Omental fat pad (tissue), 4 donors: Measurements from ENCODE around the gene RXFP2. TPM values are rescaled to one million over a fixed set of nuclear protein-coding genes. Genes with fewer than 3 reads are reported as not detected.

Source experiments
- ATAC-seq: fragments of 150-250 bp; one replicate; pipeline ENCODE4 v1.9.1; 2016; ENCODE audit warnings: mild to moderate bottlenecking, moderate library complexity; ENCODE audit not compliant: low FRiP score
- DNase-seq: peaks from one replicate; pipeline ENCODE4 v3.0.0-alpha.2; 2019; ENCODE audit warnings: low spot score
- total RNA-seq, 4 donors: library from RNA; depleted of rRNA; stranded (reverse); fragments of >200 nt; gene quantifications; one replicate each; pipeline ENCODE4 v1.1.0, GENCODE V29; 2016
- TF ChIP-seq, protein P1 (sequence below), 3 donors: fragments of 450-650 bp; IDR thresholded peaks; one replicate each; pipeline ENCODE4 v1.5.1; 2016 to 2017; ENCODE audit warnings: antibody characterized with exemption in 3 of 3, mild to moderate bottlenecking in 3 of 3, moderate library complexity in 2 of 3

RXFP2 gene
- total RNA-seq, 4 donors from 2014 or later: 0.63 TPM; not detected in 3

DNA sequence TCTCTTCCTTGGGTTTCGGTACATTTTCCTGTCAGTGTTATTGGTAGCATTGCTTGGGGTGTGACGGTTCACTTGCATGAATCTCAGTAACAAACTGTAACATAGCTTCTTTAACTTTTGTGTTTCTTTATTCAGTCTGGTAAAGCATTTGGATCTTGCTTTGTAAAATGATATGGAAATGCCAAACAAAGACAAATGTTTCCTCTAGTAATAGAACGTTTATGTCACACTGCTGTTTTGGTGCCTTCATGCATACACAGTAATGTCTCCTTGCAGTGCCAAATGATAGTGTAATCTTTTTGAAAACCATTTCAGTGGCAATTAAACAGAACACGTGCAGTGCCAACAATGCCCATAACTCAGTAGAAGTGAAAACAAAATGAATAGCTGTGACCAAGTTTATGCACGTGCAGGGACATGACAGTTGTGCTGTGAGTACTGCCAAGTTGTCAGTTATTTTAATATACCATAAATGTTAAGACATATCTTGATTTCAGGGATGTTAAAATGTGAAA is 110.8 kb downstream of the RXFP2 start:
- ATAC-seq (no peak), DNase-seq (no peak)
- TF ChIP-seq, protein P1, sequence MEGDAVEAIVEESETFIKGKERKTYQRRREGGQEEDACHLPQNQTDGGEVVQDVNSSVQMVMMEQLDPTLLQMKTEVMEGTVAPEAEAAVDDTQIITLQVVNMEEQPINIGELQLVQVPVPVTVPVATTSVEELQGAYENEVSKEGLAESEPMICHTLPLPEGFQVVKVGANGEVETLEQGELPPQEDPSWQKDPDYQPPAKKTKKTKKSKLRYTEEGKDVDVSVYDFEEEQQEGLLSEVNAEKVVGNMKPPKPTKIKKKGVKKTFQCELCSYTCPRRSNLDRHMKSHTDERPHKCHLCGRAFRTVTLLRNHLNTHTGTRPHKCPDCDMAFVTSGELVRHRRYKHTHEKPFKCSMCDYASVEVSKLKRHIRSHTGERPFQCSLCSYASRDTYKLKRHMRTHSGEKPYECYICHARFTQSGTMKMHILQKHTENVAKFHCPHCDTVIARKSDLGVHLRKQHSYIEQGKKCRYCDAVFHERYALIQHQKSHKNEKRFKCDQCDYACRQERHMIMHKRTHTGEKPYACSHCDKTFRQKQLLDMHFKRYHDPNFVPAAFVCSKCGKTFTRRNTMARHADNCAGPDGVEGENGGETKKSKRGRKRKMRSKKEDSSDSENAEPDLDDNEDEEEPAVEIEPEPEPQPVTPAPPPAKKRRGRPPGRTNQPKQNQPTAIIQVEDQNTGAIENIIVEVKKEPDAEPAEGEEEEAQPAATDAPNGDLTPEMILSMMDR (IDR thresholded peaks at IDR 0.05): no peak

DNA sequence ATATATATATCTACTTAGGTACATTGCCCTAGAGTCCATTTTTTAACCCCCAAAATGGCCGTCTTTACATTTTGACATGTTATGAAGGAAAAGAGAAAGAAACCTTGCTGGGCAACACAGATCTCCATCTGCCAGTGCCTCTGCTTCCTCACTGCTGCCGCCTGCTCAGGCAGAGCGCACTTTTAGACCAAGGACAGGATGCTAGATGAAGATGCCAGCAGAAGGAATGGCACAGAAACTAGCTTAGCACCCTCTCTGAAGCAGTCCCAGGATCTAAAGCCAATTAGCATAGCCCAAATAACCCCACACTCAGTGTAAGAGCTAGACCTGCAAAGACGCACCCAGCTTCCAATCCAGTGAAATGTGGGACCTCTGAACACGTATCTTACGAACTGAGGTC is 111.9 kb downstream of the RXFP2 start:
- ATAC-seq: no peak
- DNase-seq: no peak
- TF ChIP-seq, protein P1 (IDR thresholded peaks at IDR 0.05): no peak
